Fibroblast of pulmonary artery (primary cell): ENCODE results near the gene FXYD3.

Source experiments
- DNase-seq: peaks from one replicate; pipeline ENCODE4 v3.0.0-alpha.2; 2010; ENCODE audit warnings: low read depth
- H3K4me3 ChIP-seq: replicated peaks from 2 replicates; pipeline ENCODE4 v1.5.1; 2011; ENCODE audit warnings: low read depth, mild to moderate bottlenecking, control low read depth, low read length, moderate library complexity
- CTCF ChIP-seq: IDR thresholded peaks from 2 replicates; pipeline ENCODE4 v1.5.1; 2011; ENCODE audit warnings: mild to moderate bottlenecking, control low read depth, low read length, inconsistent platforms; ENCODE audit errors: missing control alignments

The FXYD3 gene

GRCh38 chr19:35077411-35078223 lies 38.0 kb upstream of the FXYD3 start:
- H3K4me3 ChIP-seq: no peak overlapping the region
- DNase-seq: no peak
- no peak for TF ChIP-seq CTCF

GRCh38 chr19:35079826-35080225 lies 35.8 kb upstream of the FXYD3 start:
- TF ChIP-seq CTCF: no peak
- DNase-seq: no peak
- no peak overlapping the region for H3K4me3 ChIP-seq

- no peak for DNase-seq
- no peak for TF ChIP-seq CTCF
- no peak overlapping the region for H3K4me3 ChIP-seq
Observed at GRCh38 chr19:35080613-35081170, 34.9 kb upstream of the FXYD3 start.

- TF ChIP-seq CTCF: no peak
- no peak for DNase-seq
- no peak overlapping the region for H3K4me3 ChIP-seq
Observed at GRCh38 chr19:35081201-35081600, 34.4 kb upstream of the FXYD3 start.

- no peak for TF ChIP-seq CTCF
- H3K4me3 ChIP-seq: no peak overlapping the region
- DNase-seq: no peak
Observed at GRCh38 chr19:35083691-35084508, 31.7 kb upstream of the FXYD3 start.

GRCh38 chr19:35084509-35084762 lies 31.2 kb upstream of the FXYD3 start:
- H3K4me3 ChIP-seq: no peak overlapping the region
- DNase-seq: no peak
- TF ChIP-seq CTCF: no peak
